ENCODE measurements around the gene SH3GL3.

The SH3GL3 gene

GRCh38 chr15:83571820-83572707, 124.9 kb downstream of the SH3GL3 start:
- peak in 1 of 2 experiments; percentile 27 for DNase-seq

GRCh38 chr15:83574345-83574744, 127.2 kb downstream of the SH3GL3 start:
- no peak for DNase-seq

DNA sequence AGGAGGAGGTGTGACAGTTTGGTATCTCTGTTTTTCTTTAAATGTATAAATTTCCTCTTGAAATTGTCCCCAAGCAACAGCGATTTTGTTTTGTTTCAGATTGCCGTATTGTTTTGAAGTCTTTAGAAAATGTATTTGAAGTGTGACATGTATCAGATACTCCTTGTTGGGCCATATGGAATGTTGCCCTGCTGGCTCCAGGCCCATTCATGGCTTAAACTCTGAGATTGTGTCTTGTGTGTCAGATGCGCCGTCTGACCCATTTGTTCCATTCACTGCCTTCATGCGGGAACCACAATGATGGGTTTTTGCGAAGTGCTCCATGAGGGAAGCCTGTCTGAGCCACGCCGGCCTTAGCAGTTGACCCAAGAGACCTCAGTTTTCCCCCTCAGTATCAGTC, 131.6 kb downstream of the SH3GL3 start:
- no peak for DNase-seq

DNA sequence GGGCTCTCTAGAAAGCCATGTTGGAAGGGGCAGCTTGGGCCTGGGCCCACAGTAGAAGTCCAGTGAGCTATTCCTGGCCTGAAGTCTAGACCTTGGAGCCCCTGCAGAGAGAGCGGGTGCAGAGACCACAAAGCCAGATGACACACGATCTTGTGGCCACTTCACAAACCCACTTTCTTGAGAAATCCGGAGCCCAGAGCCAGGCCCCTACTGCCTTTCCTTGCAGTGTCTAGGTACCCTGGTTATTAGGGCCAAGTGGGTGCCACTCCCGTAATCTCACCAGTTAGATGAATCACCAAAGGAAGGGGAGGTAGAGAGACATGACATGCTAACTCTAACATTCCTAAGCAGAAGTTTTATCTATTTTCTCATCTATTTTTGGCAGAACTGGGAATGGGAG, 134.2 kb downstream of the SH3GL3 start:
- no peak for DNase-seq

DNA sequence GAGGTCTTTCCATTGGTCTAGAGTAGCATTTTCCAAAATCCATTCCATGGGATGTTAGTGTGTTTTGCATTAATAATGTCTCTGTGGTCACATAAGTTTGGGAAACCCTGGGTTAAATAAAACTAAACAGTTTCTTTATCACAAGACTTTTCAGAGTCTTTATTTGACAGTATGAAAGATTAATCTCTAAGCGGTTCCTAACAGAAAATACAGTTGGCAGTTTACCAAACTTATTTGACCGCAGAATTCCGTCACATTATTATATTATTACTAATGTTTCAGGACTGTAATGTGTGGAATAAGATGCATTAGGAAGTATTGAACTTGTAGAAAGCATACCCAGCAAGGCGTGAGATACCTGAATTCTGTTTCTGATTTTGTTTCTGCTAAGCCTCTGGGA, 135.2 kb downstream of the SH3GL3 start:
- no peak for DNase-seq

- DNase-seq = no peak
Observed at GRCh38 chr15:83585601-83586335, 138.6 kb downstream of the SH3GL3 start.

GRCh38 chr15:83587091-83587490, 139.9 kb downstream of the SH3GL3 start:
- DNase-seq = no peak

GRCh38 chr15:83588441-83588840, 141.3 kb downstream of the SH3GL3 start:
- DNase-seq = no peak

GRCh38 chr15:83592370-83593040, 145.4 kb downstream of the SH3GL3 start:
- DNase-seq = no peak

- DNase-seq = no peak
Observed at GRCh38 chr15:83595191-83595590, 148.1 kb downstream of the SH3GL3 start.

DNA sequence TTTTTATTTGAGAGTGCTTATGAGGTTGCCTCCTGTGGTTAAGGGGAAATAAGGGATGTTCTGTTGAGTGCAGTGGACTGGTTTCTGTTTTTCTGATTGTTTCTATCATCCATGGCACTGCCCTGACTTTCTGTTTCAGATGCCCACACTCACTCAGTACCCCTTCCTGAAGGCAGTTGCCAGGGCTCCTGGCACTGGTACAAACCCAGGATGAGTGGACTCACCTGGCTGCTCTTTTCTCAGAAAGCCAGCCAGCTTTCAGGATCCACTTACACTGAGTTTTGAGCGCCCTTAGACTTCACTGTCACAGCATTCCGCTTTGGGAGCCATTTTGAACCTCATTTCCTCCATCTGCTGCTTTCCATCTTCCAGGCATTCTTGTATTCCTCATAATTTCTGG, 150.9 kb downstream of the SH3GL3 start:
- no peak for DNase-seq

GRCh38 chr15:83602021-83602420, 154.9 kb downstream of the SH3GL3 start:
- no peak for DNase-seq

- DNase-seq = no peak
Observed at GRCh38 chr15:83604549-83604948, 157.4 kb downstream of the SH3GL3 start.

DNA sequence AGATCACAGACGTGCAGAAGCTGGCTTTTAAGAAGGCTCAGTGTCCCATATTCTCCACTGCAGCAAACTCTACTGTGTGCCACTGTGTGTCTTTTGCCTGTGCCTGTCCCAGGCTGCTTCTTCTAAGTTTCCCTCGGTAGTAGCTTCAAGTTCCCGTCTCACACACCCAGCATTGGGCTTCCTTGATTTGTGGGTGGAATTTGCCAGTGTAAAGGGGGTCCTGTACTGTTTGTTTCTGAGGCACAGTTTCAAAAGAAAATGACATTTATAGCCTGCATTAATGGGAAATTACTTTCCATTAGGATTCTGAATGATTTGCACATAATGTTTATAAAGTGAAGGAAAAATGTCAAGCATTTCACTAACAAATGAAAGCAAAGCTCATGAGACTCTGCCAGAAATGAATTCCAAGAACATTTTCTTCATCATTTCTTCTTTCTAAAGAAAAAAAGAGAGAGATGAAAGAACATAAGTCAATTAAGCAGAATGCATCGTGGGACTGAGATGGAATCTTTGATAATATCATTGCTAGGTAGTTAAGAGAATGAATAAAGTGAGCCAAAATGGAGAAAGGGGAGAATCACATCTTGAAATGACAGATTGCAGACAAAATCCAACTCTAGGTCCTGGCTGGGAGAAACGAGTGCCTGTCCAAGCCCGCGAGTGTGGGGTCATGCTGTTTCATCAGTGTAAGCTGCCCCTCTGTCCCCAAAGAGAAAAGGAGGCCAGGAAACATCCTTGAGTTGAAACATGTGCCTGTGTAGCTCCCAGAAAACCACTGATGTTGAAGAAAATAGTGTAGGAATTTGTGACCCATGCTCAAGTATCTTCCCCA, 158.2 kb downstream of the SH3GL3 start:
- DNase-seq = no peak

GRCh38 chr15:83610132-83610531, 163.0 kb downstream of the SH3GL3 start:
- no peak for DNase-seq

- DNase-seq = no peak
Observed at GRCh38 chr15:83610901-83611685, 164.0 kb downstream of the SH3GL3 start.

GRCh38 chr15:83612226-83612625, 165.1 kb downstream of the SH3GL3 start:
- no peak for DNase-seq

DNA sequence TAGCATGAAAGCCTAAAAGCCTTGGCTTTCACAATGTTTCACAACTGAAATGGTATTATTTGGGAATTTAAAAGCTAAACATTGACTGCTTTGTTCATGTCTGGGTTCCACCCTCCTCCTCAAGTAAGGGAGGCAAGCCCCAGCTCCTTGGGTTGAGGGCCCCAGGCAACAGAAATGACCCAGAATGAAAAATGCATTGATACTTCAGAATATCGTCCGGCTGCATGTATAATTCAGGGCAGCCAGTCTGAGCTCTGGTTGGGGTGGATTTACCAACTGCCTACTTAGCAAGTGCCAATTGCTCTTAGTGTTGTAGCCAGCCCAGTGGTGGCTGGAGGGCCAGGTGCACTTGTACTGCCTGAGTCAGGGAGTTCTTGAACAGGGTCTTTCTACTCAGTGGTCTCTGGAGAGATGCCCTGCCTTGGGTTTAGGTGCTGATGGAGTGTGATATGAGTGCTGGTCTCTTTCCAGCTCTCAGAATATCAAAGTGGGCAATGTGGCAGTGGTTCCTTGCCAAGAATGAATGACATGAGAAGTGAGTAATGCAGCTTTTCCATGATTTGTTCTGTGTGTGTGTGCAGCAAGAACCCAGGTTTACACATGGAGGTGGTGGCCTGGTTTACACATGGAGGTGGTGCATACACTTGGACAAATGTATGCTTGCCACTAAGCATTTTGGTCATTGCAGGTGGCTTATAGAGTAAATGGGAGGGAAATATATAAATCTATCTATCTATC, 165.9 kb downstream of the SH3GL3 start:
- no peak for DNase-seq

GRCh38 chr15:83613714-83614113, 166.6 kb downstream of the SH3GL3 start:
- no peak for DNase-seq

GRCh38 chr15:83616840-83617239, 169.7 kb downstream of the SH3GL3 start:
- DNase-seq = no peak

DNA sequence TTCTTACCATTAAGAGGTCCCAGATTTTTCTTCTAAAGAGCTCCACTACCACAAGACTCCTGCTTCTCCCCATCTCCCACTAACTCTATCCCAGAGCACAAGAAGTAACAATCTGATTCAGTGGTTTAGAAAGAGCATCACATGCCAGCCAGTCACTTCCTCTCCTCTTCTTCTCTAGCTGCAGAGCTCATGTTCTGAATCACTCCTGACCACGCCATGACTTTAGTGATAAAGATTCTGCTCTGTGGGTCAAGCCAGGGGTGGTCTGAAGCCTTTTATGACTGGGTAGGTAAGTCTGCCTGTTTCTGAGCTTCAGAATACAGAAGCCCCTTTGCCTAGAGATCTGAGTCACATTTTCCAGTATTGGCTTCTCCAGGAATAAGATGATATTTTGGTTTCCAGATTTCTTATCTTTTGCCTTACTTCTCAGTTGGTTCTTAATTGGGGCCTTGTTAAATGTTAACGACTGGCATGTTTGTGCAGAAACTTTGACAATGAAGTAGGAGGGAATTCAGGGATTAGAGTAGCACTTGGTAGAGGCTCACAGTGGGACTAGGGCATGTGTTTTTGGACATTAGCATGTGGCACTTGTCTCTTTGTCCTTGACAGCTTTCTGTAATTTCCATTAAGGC, 179.1 kb downstream of the SH3GL3 start:
- DNase-seq = no peak
